Activated naive CD4-positive, alpha-beta T cell treated with anti-CD3 and anti-CD28 coated beads, Interleukin-2, amount 50 U/mL, for 24 hours (primary cell): ENCODE measurements around the gene DCC.

ENCODE experiments used
- H3K27ac Mint-ChIP-seq: one replicate; pipeline ENCODE4 v1.8.0; 2021; ENCODE audit warnings: mild to moderate bottlenecking, mixed read lengths
- H3K27me3 Mint-ChIP-seq: one replicate; pipeline ENCODE4 v1.8.0; 2021; ENCODE audit warnings: mixed read lengths
- H3K36me3 Mint-ChIP-seq: one replicate; pipeline ENCODE4 v1.8.0; 2021; ENCODE audit warnings: mixed read lengths
- H3K4me1 Mint-ChIP-seq: one replicate; pipeline ENCODE4 v1.8.0; 2021; ENCODE audit warnings: mixed read lengths
- H3K4me3 Mint-ChIP-seq: one replicate; pipeline ENCODE4 v1.8.0; 2021; ENCODE audit warnings: mild to moderate bottlenecking, mixed read lengths
- H3K9me3 Mint-ChIP-seq: one replicate; pipeline ENCODE4 v1.8.0; 2021; ENCODE audit warnings: mixed read lengths

DCC gene

GRCh38 chr18:52431683-52432082 is 91.7 kb downstream of the DCC start:
- H3K27me3 Mint-ChIP-seq, result no peaks in the 10 kb centered on the region
- peaks cover 6% of the 10 kb centered on the region for H3K9me3 Mint-ChIP-seq
- H3K4me1 Mint-ChIP-seq, result no peaks in the 10 kb centered on the region
- H3K36me3 Mint-ChIP-seq, result no peaks in the 10 kb centered on the region
- no peak overlapping the region for H3K4me3 Mint-ChIP-seq
- no peak overlapping the region for H3K27ac Mint-ChIP-seq

- Mint-ChIP-seq H3K4me1 (no peaks in the 10 kb centered on the region), H3K4me3 (no peak overlapping the region), H3K9me3 (peaks cover 6% of the 10 kb centered on the region), H3K36me3 (no peaks in the 10 kb centered on the region), H3K27ac (no peak overlapping the region), H3K27me3 (no peaks in the 10 kb centered on the region)
Measured at GRCh38 chr18:52433797-52434196, 93.8 kb downstream of the DCC start.

- H3K36me3 Mint-ChIP-seq, result no peaks in the 10 kb centered on the region
Measured at GRCh38 chr18:52435301-52435700, 95.3 kb downstream of the DCC start.

GRCh38 chr18:52437161-52437560 is 97.2 kb downstream of the DCC start:
- H3K4me1 Mint-ChIP-seq, result no peaks in the 10 kb centered on the region
- no peaks in the 10 kb centered on the region for H3K36me3 Mint-ChIP-seq
- H3K4me3 Mint-ChIP-seq, result no peak overlapping the region
- H3K27me3 Mint-ChIP-seq, result no peaks in the 10 kb centered on the region
- no peaks in the 10 kb centered on the region for H3K9me3 Mint-ChIP-seq
- no peak overlapping the region for H3K27ac Mint-ChIP-seq

More at GRCh38 chr18:52435301-52435700, 95.3 kb downstream of the DCC start:
- no peaks in the 10 kb centered on the region for H3K9me3 Mint-ChIP-seq
- H3K4me1 Mint-ChIP-seq, result no peaks in the 10 kb centered on the region
- no peaks in the 10 kb centered on the region for H3K27me3 Mint-ChIP-seq
- no peak overlapping the region for H3K4me3 Mint-ChIP-seq
- H3K27ac Mint-ChIP-seq, result no peak overlapping the region

GRCh38 chr18:52439457-52439856 is 99.5 kb downstream of the DCC start:
- Mint-ChIP-seq H3K27ac (no peak overlapping the region), H3K27me3 (no peaks in the 10 kb centered on the region), H3K4me3 (no peak overlapping the region), H3K4me1 (no peaks in the 10 kb centered on the region), H3K9me3 (no peaks in the 10 kb centered on the region), H3K36me3 (no peaks in the 10 kb centered on the region)

GRCh38 chr18:52441794-52442193 is 101.8 kb downstream of the DCC start:
- H3K4me3 Mint-ChIP-seq, result no peak overlapping the region
- H3K9me3 Mint-ChIP-seq, result no peaks in the 10 kb centered on the region
- no peaks in the 10 kb centered on the region for H3K4me1 Mint-ChIP-seq
- H3K27me3 Mint-ChIP-seq, result no peaks in the 10 kb centered on the region
- H3K36me3 Mint-ChIP-seq, result no peaks in the 10 kb centered on the region
- H3K27ac Mint-ChIP-seq, result no peak overlapping the region

GRCh38 chr18:52442686-52443085 is 102.7 kb downstream of the DCC start:
- Mint-ChIP-seq H3K4me3 (no peak overlapping the region), H3K4me1 (no peaks in the 10 kb centered on the region)

GRCh38 chr18:52451256-52451655 is 111.3 kb downstream of the DCC start:
- Mint-ChIP-seq H3K4me1 (no peaks in the 10 kb centered on the region), H3K36me3 (no peaks in the 10 kb centered on the region), H3K27me3 (no peaks in the 10 kb centered on the region), H3K27ac (no peak overlapping the region), H3K9me3 (no peaks in the 10 kb centered on the region), H3K4me3 (no peak overlapping the region)

More at GRCh38 chr18:52442686-52443085, 102.7 kb downstream of the DCC start:
- no peak overlapping the region for H3K27ac Mint-ChIP-seq
- no peaks in the 10 kb centered on the region for H3K9me3 Mint-ChIP-seq
- no peaks in the 10 kb centered on the region for H3K36me3 Mint-ChIP-seq
- H3K27me3 Mint-ChIP-seq, result no peaks in the 10 kb centered on the region

GRCh38 chr18:52451851-52452250 is 111.9 kb downstream of the DCC start:
- H3K36me3 Mint-ChIP-seq, result no peaks in the 10 kb centered on the region
- H3K4me1 Mint-ChIP-seq, result no peaks in the 10 kb centered on the region
- no peak overlapping the region for H3K4me3 Mint-ChIP-seq
- H3K27ac Mint-ChIP-seq, result no peak overlapping the region
- no peaks in the 10 kb centered on the region for H3K27me3 Mint-ChIP-seq
- H3K9me3 Mint-ChIP-seq, result no peaks in the 10 kb centered on the region

GRCh38 chr18:52452427-52452826 is 112.4 kb downstream of the DCC start:
- H3K9me3 Mint-ChIP-seq, result no peaks in the 10 kb centered on the region
- no peaks in the 10 kb centered on the region for H3K27me3 Mint-ChIP-seq
- H3K4me1 Mint-ChIP-seq, result no peaks in the 10 kb centered on the region
- H3K4me3 Mint-ChIP-seq, result no peak overlapping the region
- no peaks in the 10 kb centered on the region for H3K36me3 Mint-ChIP-seq
- no peak overlapping the region for H3K27ac Mint-ChIP-seq

GRCh38 chr18:52459890-52460289 is 119.9 kb downstream of the DCC start:
- H3K9me3 Mint-ChIP-seq, result peaks cover 6% of the 10 kb centered on the region

GRCh38 chr18:52462853-52463252 is 122.9 kb downstream of the DCC start:
- Mint-ChIP-seq H3K27me3 (no peaks in the 10 kb centered on the region), H3K9me3 (peaks cover 6% of the 10 kb centered on the region), H3K27ac (no peak overlapping the region), H3K36me3 (no peaks in the 10 kb centered on the region), H3K4me1 (no peaks in the 10 kb centered on the region), H3K4me3 (no peak overlapping the region)

More at GRCh38 chr18:52459890-52460289, 119.9 kb downstream of the DCC start:
- Mint-ChIP-seq H3K27me3 (no peaks in the 10 kb centered on the region), H3K4me1 (no peaks in the 10 kb centered on the region), H3K36me3 (no peaks in the 10 kb centered on the region), H3K27ac (no peak overlapping the region), H3K4me3 (no peak overlapping the region)

GRCh38 chr18:52465391-52465790 is 125.4 kb downstream of the DCC start:
- H3K9me3 Mint-ChIP-seq, result peaks cover 1% of the 10 kb centered on the region
- H3K4me3 Mint-ChIP-seq, result no peak overlapping the region
- H3K27me3 Mint-ChIP-seq, result no peaks in the 10 kb centered on the region
- H3K36me3 Mint-ChIP-seq, result no peaks in the 10 kb centered on the region
- H3K27ac Mint-ChIP-seq, result no peak overlapping the region
- H3K4me1 Mint-ChIP-seq, result no peaks in the 10 kb centered on the region

GRCh38 chr18:52468496-52468895 is 128.5 kb downstream of the DCC start:
- Mint-ChIP-seq H3K27ac (no peak overlapping the region), H3K4me1 (no peaks in the 10 kb centered on the region), H3K9me3 (no peaks in the 10 kb centered on the region), H3K4me3 (no peak overlapping the region), H3K36me3 (no peaks in the 10 kb centered on the region), H3K27me3 (peaks cover 2% of the 10 kb centered on the region)

GRCh38 chr18:52475325-52475724 is 135.3 kb downstream of the DCC start:
- H3K9me3 Mint-ChIP-seq, result no peaks in the 10 kb centered on the region
- no peaks in the 10 kb centered on the region for H3K4me1 Mint-ChIP-seq
- no peak overlapping the region for H3K4me3 Mint-ChIP-seq
- H3K27ac Mint-ChIP-seq, result no peak overlapping the region
- H3K36me3 Mint-ChIP-seq, result no peaks in the 10 kb centered on the region
- peaks cover 2% of the 10 kb centered on the region for H3K27me3 Mint-ChIP-seq

GRCh38 chr18:52481116-52481515 is 141.1 kb downstream of the DCC start:
- Mint-ChIP-seq H3K4me1 (no peaks in the 10 kb centered on the region), H3K27me3 (no peaks in the 10 kb centered on the region), H3K36me3 (no peaks in the 10 kb centered on the region), H3K27ac (no peak overlapping the region), H3K4me3 (no peak overlapping the region), H3K9me3 (no peaks in the 10 kb centered on the region)

GRCh38 chr18:52484977-52485376 is 145.0 kb downstream of the DCC start:
- Mint-ChIP-seq H3K27me3 (no peaks in the 10 kb centered on the region), H3K36me3 (no peaks in the 10 kb centered on the region), H3K27ac (no peak overlapping the region)

More at GRCh38 chr18:52484977-52485376, 145.0 kb downstream of the DCC start:
- H3K9me3 Mint-ChIP-seq, result no peaks in the 10 kb centered on the region
- no peaks in the 10 kb centered on the region for H3K4me1 Mint-ChIP-seq
- no peak overlapping the region for H3K4me3 Mint-ChIP-seq
